WTC11 (cell line): ENCODE data around the gene TIMELESS. TPM values are rescaled to one million over a fixed set of nuclear protein-coding genes. Genes with fewer than 3 reads are reported as not detected.

Experiments
- total RNA-seq: library from RNA; stranded (reverse); gene quantifications from 3 replicates; pipeline ENCODE4 v1.2.3, GENCODE V29; 2021

The TIMELESS gene
- total RNA-seq, 1 experiment from 2014 or later, result 60.9 TPM

Other genes starting within 250 kb of the TIMELESS start
- gene RNF41, start 227.5 kb downstream of the TIMELESS start, total RNA-seq, result 45.5 to 57.4 TPM (median 48.7 TPM) in 3 replicates
- 42.7 to 47.9 TPM (median 47.5 TPM) in 3 replicates for gene NABP2, start 225.1 kb downstream of the TIMELESS start, total RNA-seq
- 0.26 to 0.62 TPM (median 0.46 TPM) in 3 replicates for gene SLC39A5, start 219.4 kb downstream of the TIMELESS start, total RNA-seq
- gene ANKRD52, start 191.0 kb downstream of the TIMELESS start, total RNA-seq, result 33.0 to 41.2 TPM (median 38.6 TPM) in 3 replicates
- 22.7 to 26.2 TPM (median 24.4 TPM) in 3 replicates for gene COQ10A, start 182.5 kb downstream of the TIMELESS start, total RNA-seq
- gene CS, start 149.1 kb downstream of the TIMELESS start, total RNA-seq, result 241 to 275 TPM (median 246 TPM) in 3 replicates
- gene CNPY2, start 133.4 kb downstream of the TIMELESS start, total RNA-seq, result 171 to 193 TPM (median 192 TPM) in 3 replicates
- gene PAN2, start 115.4 kb downstream of the TIMELESS start, total RNA-seq, result 46.7 to 58.0 TPM (median 57.5 TPM) in 3 replicates
- 2.9 to 3.0 TPM (median 2.9 TPM) in 3 replicates for gene IL23A, start 110.5 kb downstream of the TIMELESS start, total RNA-seq
- 53.2 to 54.5 TPM (median 54.5 TPM) in 3 replicates for gene STAT2, start 89.3 kb downstream of the TIMELESS start, total RNA-seq
- gene APOF, start 86.6 kb downstream of the TIMELESS start, total RNA-seq, result 0.11 TPM in 1 of 3 replicates, not detected in the others
- gene MIP, start 5.2 kb upstream of the TIMELESS start, total RNA-seq, result not detected in 3 replicates
- 2.8 to 4.2 TPM (median 3.1 TPM) in 3 replicates for gene SPRYD4, start 19.2 kb upstream of the TIMELESS start, total RNA-seq
- gene GLS2, start 38.7 kb upstream of the TIMELESS start, total RNA-seq, result 14.8 to 17.2 TPM (median 15.9 TPM) in 3 replicates
- 11.8 to 16.7 TPM (median 16.1 TPM) in 3 replicates for gene RBMS2, start 72.4 kb upstream of the TIMELESS start, total RNA-seq
- gene BAZ2A, start 180.9 kb upstream of the TIMELESS start, total RNA-seq, result 103 to 114 TPM (median 108 TPM) in 3 replicates
- 971 to 1,064 TPM (median 1,005 TPM) in 3 replicates for gene ATP5F1B, start 196.6 kb upstream of the TIMELESS start, total RNA-seq
- gene PTGES3, start 238.9 kb upstream of the TIMELESS start, total RNA-seq, result 394 to 436 TPM (median 420 TPM) in 3 replicates